Duodenal mucosa (tissue), 2 donors: Measurements from ENCODE around the gene SRSF3.
"Not testable (repeated sequence)": the region's sequence is repeated elsewhere in the genome, so short reads cannot be mapped to it uniquely, and the experiment has no call there.

Experiments used
- H3K27ac ChIP-seq: one replicate; pipeline ENCODE4 v1.7.0; 2013; ENCODE audit warnings: low read depth, low read length
- H3K27me3 ChIP-seq, 2 donors: one replicate each; pipeline ENCODE4 v1.7.0; 2013; ENCODE audit warnings: low read length in 2 of 2, control low read depth in 1 of 2; ENCODE audit not compliant: insufficient read depth in 2 of 2, control insufficient read depth in 1 of 2
- H3K36me3 ChIP-seq, 2 donors: one replicate each; pipeline ENCODE4 v1.7.0; 2013; ENCODE audit warnings: low read length in 2 of 2, control low read depth in 1 of 2; ENCODE audit not compliant: insufficient read depth in 2 of 2, control insufficient read depth in 1 of 2
- H3K4me1 ChIP-seq, 2 donors: one replicate each; pipeline ENCODE4 v1.7.0; 2013; ENCODE audit warnings: low read length in 2 of 2, control low read depth in 1 of 2; ENCODE audit not compliant: insufficient read depth in 2 of 2, control insufficient read depth in 1 of 2
- H3K4me3 ChIP-seq, 2 donors: one replicate each; pipeline ENCODE4 v1.7.0; 2013; ENCODE audit warnings: low read length in 2 of 2, low read depth in 1 of 2
- H3K9ac ChIP-seq, 2 donors: one replicate each; pipeline ENCODE4 v1.7.0; 2013; ENCODE audit warnings: low read length in 2 of 2, low read depth in 1 of 2
- H3K9me3 ChIP-seq, 2 donors: one replicate each; pipeline ENCODE4 v1.7.0; 2013; ENCODE audit warnings: low read length in 2 of 2, control low read depth in 1 of 2; ENCODE audit not compliant: control insufficient read depth in 1 of 2

Gene SRSF3

GRCh38 chr6:36649086-36649485 is 54.9 kb downstream of the SRSF3 start:
- Histone ChIP-seq H3K27ac (no peak overlapping the region), H3K9me3 (no peaks in the 10 kb centered on the region), H3K36me3 (no peaks in the 10 kb centered on the region), H3K27me3 (no peaks in the 10 kb centered on the region), H3K4me3 (no peak overlapping the region), H3K9ac (no peak overlapping the region), H3K4me1 (peaks cover 25 to 33% of the 10 kb centered on the region in 2 donors)

GRCh38 chr6:36649701-36650484 is 55.7 kb downstream of the SRSF3 start:
- no peak overlapping the region for H3K4me3 ChIP-seq
- no peak overlapping the region for H3K27ac ChIP-seq
- no peaks in the 10 kb centered on the region for H3K36me3 ChIP-seq
- no peaks in the 10 kb centered on the region for H3K9me3 ChIP-seq
- no peaks in the 10 kb centered on the region for H3K27me3 ChIP-seq
- H3K4me1 ChIP-seq = peaks cover 24 to 27% of the 10 kb centered on the region in 2 donors
- peak overlapping the region in 1 of 2 donors; percentile 30 for H3K9ac ChIP-seq

GRCh38 chr6:36650848-36651478 is 56.8 kb downstream of the SRSF3 start:
- H3K4me3 ChIP-seq = no peak overlapping the region
- no peak overlapping the region for H3K27ac ChIP-seq
- no peaks in the 10 kb centered on the region for H3K27me3 ChIP-seq
- no peak overlapping the region for H3K9ac ChIP-seq
- H3K4me1 ChIP-seq = peaks cover 24 to 26% of the 10 kb centered on the region in 2 donors
- no peaks in the 10 kb centered on the region for H3K9me3 ChIP-seq
- no peaks in the 10 kb centered on the region for H3K36me3 ChIP-seq

GRCh38 chr6:36651659-36652379 is 57.7 kb downstream of the SRSF3 start:
- peaks cover 24 to 26% of the 10 kb centered on the region in 2 donors for H3K4me1 ChIP-seq
- no peak overlapping the region for H3K4me3 ChIP-seq
- H3K9me3 ChIP-seq = no peaks in the 10 kb centered on the region
- H3K9ac ChIP-seq = no peak overlapping the region
- no peaks in the 10 kb centered on the region for H3K36me3 ChIP-seq
- no peaks in the 10 kb centered on the region for H3K27me3 ChIP-seq
- no peak overlapping the region for H3K27ac ChIP-seq

- not testable (repeated sequence) for H3K36me3 ChIP-seq, H3K27me3 ChIP-seq, H3K4me3 ChIP-seq, H3K9ac ChIP-seq, H3K9me3 ChIP-seq, H3K27ac ChIP-seq
- peaks cover 29 to 30% of the 10 kb centered on the region in 2 donors for H3K4me1 ChIP-seq
Observed at GRCh38 chr6:36654469-36654868, 60.3 kb downstream of the SRSF3 start.
